ENCODE measurements around the gene ABCA7.
"Not testable (repeated sequence)": the region's sequence is repeated elsewhere in the genome, so short reads cannot be mapped to it uniquely, and the experiment has no call there.

Gene ABCA7

GRCh38 chr19:1017115-1017905, 22.6 kb upstream of the ABCA7 start:
- DNase-seq = no peak

GRCh38 chr19:1017906-1018305, 22.0 kb upstream of the ABCA7 start:
- DNase-seq = no peak

GRCh38 chr19:1018393-1018792, 21.5 kb upstream of the ABCA7 start:
- DNase-seq = no peak

- no peak for DNase-seq
Observed at GRCh38 chr19:1018932-1019615, 20.8 kb upstream of the ABCA7 start.

- DNase-seq = no peak
Observed at GRCh38 chr19:1019616-1019961, 20.3 kb upstream of the ABCA7 start.

- no peak for DNase-seq
Observed at GRCh38 chr19:1019980-1020867, 19.7 kb upstream of the ABCA7 start.

GRCh38 chr19:1020868-1021425, 19.0 kb upstream of the ABCA7 start, which contains the start of gene TMEM259:
TSS of gene TMEM259 (minus strand) at chr19:1021123. CDS start at chr19:1020996, 127 bp downstream.
- peak; percentile 95 for DNase-seq

- DNase-seq = not testable (repeated sequence)
Observed at GRCh38 chr19:1023883-1024188, 16.1 kb upstream of the ABCA7 start.

- not testable (repeated sequence) for DNase-seq
Observed at GRCh38 chr19:1025080-1025479, 14.8 kb upstream of the ABCA7 start.

GRCh38 chr19:1025960-1026782, 13.7 kb upstream of the ABCA7 start, which contains the start of gene CNN2:
TSS of gene CNN2 (plus strand) at chr19:1026608. CDS start at chr19:1026662, 54 bp downstream.
- DNase-seq = peak; percentile 57

GRCh38 chr19:1026783-1027649, 12.9 kb upstream of the ABCA7 start:
- no peak for DNase-seq

GRCh38 chr19:1027650-1028061, 12.3 kb upstream of the ABCA7 start:
- DNase-seq = no peak

- DNase-seq = no peak
Observed at GRCh38 chr19:1028062-1028926, 11.6 kb upstream of the ABCA7 start.

- DNase-seq = no peak
Observed at GRCh38 chr19:1032264-1032867, 7.5 kb upstream of the ABCA7 start.

GRCh38 chr19:1035998-1036621, 3.8 kb upstream of the ABCA7 start:
- DNase-seq = no peak

GRCh38 chr19:1037621-1038064, 2.3 kb upstream of the ABCA7 start:
- no peak for DNase-seq

GRCh38 chr19:1038978-1039645, 795 bp upstream of the ABCA7 start:
- DNase-seq = no peak

GRCh38 chr19:1040476-1041271, 767 bp downstream of the ABCA7 start:
- DNase-seq = peak; percentile 82
